Stimulated activated CD4-positive, alpha-beta T cell treated with anti-CD3 and anti-CD28 coated beads, Interleukin-2, amount 100 ng/mL, for 24 hours (primary cell): ENCODE results near the gene ACAD9.
"Not testable (repeated sequence)": the region's sequence is repeated elsewhere in the genome, so short reads cannot be mapped to it uniquely, and the experiment has no call there.

ENCODE experiments used
- DNase-seq, 2 donors: peaks; one replicate each; pipeline ENCODE4 v3.0.0-alpha.2; 2020

The ACAD9 gene

DNA sequence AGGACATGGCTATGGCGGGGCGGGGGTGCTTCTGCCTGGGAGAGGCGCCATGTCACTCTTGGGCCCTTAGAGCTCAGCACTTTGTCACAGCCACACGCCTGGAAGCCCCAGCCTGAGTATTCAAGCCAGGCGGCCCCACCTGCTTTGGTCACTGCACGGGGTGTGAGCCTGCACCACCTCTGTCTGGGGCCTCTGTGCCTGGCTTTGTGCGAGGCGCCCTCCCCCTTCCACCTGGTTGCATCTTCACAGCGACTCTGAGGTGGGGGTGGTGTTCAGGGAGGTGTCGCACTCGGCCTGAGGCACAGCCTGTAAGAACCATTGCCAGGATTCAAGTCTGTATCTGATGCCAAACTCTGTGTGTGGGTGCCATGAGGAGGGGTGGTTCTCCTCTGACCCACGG is 24.1 kb downstream of the ACAD9 start:
- DNase-seq = no peak

DNA sequence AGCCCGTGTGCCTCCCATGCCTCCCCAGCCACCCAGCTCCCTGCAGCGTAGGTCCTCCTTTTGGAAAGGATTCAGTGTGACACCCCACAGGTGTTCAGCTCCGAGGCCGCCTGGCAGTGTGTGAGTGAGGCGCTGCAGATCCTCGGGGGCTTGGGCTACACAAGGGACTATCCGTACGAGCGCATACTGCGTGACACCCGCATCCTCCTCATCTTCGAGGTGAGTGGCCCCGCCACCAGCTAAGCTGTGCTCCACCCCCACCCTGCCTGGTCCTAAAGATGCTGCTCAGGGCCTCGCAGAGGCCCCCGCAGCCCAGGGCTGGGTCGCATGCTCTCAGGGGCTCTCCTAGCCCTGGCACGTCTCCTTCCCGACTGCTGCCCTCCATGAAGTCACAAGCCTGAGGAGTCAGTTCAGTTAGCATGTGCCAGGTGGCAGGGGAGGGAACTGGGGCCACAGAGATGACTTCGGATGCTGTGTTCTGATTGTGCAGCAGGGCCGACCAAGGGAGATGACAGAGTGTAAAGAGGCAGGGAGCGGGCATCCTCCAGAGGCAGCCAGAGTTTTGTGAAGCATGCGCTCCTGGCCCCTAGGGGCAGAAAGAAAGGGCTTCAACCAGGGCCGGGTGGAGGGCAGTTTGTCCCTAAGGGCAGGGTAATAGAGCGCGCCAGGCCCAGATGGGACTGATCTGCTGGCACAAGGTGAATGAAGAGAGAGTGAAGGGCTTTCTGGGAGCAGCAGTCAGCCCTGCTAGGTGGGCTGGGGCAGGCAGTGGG is 26.8 kb downstream of the ACAD9 start:
- DNase-seq = no peak

DNA sequence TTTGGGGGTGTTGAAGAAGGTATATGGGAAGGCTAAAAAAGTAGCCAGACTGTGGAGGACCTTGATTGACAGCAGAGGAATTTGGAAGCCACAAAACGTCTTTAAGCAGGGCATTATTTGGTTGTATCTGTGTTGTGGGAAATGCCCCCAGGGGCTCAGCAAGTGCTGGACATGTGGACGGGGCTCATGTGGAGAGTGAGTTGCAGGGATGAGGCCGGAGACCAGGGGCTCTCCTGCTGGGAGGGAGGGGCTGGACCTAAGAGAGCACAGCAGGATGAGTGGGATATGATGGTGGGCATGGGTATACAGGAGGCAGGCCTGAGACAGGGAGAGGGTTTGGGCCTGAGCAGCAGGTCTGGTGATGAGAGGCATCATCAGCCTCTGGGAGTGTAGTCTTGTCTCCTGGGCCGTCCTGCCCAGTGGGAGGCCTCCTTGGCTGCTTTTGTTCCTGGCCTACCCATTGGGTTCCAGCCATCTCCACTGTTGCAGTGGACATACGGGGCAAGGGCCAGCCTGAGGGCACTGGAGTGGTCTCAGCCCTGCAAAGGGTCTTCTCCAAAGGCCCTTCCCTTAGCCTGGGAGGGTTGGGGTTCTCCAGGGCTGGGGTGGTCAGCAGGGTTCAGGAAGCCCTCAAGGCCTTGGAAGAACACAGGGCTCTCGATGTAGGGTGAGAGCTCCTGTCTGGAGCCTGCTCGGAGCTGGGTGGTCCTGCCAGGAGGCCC is 27.5 kb downstream of the ACAD9 start:
- DNase-seq = no peak

DNA sequence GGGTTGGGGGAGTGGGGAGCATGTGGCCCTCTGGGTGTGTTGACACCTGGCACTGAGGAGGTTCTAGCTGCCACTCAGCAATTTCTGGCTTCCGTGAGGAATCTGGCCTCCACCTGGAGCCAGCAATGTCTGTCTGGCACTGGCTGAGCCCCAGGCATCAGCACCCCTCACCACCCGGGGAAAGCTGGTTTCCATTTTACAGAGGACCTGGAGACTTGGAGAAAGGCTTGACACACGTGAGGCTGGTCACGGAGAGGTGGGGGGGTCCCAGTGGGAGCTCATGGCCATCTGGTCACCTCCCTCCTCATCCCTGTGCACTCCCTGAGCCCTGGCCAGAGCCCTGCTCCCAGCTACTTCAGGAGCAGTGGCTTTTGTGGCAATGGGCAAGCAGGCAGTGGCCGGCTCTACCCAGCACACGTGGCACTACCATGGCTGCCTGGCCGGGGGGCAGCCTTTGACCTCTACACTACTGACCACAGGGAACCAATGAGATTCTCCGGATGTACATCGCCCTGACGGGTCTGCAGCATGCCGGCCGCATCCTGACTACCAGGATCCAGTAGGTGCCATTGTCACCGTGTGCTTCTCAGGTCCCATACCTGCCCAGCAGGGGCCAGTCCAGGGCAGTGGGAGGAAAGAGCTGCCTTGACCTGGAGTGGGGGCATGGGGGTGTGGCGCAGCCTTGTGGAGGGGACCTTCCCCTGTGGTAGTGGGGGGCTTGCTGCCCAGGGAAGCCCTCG is 28.5 kb downstream of the ACAD9 start:
- no peak for DNase-seq

DNA sequence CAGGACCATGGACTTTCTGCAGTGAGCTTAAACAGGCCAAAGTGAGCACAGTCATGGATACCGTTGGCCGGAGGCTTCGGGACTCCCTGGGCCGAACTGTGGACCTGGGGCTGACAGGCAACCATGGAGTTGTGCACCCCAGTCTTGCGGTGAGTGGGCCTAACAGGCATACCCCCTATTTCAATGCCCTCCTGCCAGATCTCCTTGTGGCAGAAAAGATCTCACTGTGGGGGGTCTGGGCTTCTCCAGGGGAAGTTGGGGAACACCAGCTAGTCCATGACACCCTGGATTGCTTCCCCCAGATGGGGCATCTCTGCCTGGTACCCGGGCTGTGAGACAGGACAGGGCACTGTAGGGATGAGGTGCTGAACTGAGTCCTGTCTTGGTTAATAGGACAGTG is 29.5 kb downstream of the ACAD9 start:
- DNase-seq = no peak

DNA sequence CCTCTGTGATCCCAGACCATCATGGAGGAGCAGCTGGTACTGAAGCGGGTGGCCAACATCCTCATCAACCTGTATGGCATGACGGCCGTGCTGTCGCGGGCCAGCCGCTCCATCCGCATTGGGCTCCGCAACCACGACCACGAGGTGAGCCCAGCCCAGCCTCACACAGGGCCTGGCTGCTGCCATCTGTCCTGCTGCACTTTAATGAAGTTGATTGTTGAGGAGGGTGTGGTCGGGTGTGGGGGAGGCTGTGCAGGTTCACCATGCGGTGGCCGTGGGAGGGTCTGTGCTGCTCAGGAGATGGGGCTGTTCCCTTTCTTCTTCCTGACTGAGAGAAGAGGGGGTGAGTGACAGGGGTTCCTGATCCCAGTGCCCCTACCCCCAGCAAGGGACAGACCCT is 30.6 kb downstream of the ACAD9 start:
- DNase-seq = no peak

DNA sequence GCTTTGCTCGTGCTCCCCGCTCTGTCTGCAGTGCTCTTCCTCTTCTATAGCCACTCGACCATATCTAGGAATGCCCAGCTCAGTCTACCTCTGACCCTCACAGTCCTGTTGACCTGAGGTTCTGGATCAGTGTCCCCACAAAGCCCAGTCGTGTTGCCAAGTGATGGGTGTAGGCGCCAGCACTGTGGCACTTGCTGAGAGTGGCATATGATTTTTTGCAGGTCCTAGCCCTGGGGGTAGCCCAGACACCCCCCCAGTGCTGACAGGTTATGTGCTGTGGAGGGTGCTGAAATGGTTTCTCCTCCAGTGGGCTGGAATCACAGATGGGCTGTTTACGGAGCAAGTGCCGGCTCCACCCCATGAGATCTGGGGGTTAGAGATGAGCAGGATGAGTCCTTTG is 32.5 kb downstream of the ACAD9 start:
- no peak for DNase-seq

DNA sequence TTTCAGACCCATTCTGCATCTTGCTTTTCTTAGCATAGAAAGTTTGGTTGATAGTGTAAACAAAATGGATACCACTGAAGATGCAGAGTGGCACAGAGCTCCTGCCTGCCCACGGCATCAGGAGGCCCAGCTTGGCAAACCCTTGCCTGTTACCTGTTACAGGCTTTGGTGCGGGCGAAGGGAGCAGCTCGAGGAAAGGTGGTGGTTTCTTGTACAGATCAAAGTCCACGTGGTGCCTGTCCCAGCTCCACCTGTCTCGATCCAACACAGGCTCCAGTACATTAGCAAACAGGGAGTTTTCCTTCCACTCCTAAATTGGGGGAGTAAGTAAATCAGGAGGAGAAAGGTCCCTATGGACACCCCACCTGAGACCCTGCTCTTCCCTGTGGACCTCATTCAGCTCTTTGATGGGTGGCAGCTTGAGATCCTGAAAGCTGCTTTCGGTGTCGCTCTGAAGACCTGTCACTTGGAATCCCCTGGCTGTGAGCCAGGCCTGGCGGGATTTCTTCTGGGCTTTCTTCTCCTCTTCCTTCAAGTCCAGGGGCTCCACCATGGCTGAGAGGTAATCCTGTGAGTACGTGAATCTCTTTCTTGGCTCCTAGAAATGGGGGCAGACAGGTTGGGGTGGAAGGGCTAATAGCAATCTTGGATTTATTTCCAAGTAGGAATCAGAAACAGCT is 35.7 kb downstream of the ACAD9 start:
- no peak for DNase-seq

DNA sequence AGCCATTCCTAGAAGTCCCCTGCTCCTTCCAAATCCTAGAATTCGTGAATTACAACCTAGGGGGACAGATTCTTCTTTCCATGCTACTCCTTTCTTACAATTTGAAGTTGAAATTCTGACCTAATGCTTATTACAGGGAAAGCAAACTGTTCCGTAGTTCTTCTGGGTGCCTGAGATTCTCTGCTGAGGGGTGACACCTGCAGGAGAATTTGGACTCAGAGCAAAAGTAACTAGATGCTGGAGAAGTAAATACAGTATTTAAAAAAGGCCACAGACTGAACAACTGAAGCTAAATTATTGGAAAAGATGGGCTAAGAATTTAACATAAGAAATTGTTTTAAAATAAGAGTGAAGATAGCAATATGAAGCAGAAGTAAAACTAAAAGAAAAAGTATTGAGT is 37.9 kb downstream of the ACAD9 start:
- no peak for DNase-seq

DNA sequence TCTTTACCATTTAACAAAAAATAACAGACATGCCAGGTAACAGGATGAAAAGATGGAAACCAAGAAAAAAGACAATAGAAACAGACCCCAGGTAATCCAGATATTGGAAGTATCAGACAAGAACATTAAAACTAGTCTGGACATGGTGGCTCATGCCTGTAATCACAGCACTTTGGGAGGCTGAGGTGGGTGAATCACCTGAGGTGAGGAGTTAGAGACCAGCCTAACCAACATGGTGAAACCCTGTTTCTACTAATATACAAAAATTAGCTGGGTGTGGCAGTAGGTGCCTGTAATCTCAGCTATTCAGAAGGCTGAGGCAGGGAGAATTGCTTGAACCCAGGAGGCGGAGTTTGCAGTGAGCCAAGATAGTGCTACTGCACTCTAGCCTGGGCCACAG is 40.6 kb downstream of the ACAD9 start:
- DNase-seq = no peak

DNA sequence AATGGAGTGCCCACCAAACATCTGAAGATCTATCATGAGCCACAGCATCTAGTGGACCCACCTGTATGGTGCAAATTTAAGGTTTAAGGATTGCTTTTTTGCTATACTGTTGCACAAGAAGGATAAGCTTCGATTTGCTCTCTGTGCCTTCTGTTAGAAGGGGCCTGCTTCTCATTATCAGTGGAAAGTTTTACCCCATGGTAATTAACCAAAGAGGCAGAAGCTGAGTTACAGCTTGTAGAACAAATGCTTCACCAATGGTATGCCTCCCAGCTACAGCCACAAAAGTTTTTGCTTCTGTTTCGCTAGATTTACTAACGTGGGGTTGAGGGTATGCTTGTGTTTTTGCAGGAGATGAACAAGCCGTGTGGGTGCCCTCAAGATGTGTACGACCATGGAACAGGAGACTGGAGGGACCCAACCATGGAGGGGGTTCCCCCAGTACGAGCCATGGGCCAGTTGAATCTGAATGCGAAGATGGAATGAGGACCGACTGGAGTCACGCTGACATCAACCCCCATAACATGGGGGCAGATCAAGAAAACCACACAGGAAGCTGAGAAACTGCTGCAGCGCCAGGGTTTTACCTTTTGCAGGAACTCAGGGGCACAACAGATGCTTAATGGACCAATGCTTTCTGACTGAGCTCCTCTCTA is 43.5 kb downstream of the ACAD9 start:
- DNase-seq = peak; percentile 59 to 60

DNA sequence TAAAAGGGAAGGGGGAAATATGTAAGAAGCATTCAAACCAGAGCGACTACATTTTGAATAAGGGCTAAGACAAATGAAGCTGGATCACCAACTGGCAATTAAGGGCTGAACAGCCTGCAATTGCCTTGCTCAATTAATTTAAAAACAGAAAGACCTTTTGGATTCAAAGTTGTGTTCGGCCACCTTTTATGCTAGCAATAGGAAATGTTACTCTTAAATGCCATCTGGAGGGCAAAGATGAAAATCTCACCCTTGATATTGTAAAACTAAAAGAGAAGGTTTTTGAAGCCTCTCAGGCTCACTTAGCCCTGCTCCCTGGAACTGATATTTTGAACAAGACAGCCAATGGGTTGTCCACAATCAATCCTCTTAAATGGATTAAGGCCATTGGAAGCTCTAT is 44.2 kb downstream of the ACAD9 start:
- DNase-seq = no peak

DNA sequence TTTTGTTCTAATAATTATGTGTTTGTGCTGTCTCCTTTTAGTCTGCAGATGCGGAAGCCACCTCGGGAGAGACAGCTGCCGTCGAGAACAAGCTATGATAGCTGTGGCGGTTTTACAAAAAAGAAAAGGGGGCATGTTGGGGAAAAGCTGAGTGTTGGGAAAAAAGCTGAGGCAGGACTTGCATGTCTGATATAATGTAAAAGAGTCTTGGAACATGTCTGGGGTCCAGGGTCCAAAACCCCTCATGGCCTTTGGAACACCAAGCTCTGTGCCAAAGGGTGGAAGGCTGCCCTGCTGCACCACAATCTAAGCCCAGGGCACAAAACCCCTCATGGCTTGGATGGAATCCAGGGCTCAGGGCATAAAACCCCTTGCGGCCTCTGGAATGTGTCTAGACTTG is 44.6 kb downstream of the ACAD9 start:
- DNase-seq = not testable (repeated sequence)

DNA sequence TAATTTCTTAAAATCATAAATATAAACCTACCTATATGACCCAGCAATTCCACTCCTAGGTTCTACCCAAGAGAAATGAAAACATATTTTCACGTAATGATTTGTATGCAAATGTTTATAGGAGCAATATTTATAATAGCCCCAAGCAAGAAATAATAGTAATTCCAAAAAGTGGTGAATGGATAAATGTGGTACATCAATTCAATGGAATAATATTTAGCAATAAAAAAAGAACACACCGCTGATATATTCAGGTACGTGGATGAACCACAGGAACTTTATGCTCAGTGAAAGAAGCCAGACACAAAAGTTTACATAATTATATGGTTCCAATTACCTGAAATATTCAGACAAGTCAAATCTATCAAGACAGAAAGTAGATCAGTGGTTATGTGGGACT is 49.9 kb downstream of the ACAD9 start:
- no peak for DNase-seq

DNA sequence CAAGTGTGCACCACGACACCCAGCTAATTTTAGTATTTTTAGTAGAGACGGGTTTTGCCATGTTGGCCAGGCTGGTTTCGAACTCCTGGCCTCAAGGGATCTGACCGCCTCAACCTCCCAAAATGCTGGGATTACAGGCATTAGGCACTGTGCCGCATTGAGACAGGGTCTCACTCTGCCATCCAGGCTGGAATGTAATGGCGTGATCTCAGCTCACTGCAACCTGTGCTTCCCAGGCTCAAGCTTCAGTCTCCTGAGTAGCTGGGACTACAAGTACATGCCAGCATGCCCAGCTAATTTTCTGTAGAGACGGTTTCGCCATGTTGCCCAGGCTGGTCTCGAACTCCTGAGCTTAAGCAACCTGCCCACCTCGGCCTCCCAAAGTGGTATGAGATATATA is 51.6 kb downstream of the ACAD9 start:
- DNase-seq = no peak

DNA sequence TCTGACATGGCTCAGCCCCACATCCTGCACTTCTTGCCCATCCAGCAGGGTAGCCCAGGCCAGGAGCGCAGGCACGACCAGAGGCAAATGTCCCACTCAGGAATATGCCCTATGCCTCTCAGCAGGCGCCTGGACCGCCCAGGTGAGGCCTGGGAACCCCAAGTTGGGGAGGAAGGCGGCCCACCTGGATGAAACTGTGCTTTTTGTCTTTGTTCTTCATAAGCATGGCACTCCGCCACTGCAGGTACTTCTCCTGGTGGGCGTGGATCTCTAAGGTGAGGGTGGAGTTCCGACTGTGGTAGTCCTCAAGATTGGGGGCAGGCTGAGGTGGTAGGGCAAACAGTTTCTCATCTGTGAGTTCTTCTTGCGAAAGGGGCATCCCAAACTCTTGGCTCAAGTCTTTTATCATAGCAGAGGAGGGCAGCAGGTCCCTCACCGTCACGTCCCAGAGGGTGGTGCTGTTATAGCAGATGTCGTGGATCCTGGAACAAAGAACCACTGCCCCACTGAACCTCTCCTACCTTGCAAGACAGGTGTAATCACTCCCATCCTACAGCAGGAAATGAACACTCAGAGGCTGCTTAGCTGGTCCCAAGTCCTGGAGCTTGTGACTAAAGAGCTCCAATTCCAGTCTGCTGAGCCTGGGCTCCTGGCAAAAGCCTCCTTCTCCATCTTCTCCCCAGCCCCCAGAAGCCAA is 53.2 kb downstream of the ACAD9 start:
- DNase-seq = no peak

DNA sequence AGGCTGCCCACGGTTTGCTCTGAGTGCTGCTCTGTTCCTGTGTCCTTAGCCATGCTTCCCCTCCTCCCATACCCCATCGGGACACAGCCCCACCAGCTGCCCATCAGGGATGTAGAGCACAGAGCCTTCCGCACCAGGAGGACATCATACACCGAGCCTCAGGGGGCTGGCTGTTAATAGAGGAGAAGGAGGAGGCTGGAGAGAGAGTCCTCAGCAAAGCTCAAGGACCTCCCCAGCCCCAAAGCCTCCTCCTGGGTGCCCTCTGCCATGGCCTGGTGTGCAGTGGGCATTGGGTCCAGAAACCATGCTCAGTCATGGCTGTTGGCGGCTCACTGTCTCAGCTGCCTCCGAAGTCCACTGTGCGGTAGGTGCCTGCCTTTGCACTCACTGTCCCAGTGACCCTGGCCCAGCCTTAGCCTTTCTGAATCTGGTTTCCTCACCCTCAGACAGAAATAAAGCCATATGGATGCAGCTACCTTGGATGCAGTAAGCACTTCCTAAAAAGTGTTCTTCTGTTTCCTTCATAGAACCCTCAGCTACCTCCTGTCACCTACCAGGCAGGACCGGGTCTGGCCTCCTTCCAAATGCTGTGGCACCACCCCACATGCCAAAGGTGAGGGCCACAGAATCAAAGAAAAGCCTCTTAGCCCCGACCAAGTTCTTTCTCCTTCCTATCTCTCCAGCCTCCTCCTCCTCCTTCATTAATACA is 53.9 kb downstream of the ACAD9 start:
- no peak for DNase-seq

DNA sequence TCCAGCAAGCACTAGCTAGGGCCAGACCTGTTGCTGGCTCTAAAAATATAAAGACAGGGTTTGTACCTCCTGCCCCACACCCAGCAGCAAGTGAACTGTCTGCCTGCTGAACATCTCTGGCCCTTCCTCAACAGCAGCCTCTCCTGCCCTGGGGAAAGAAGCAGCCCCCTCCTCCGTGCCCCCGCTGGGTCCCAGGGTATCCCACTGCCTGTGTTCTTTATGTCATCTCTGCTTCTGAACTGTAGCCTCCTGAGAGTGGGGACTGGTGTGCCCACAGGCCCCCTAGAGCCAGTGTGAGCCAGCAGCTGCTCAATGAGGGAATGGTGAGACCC is 54.5 kb downstream of the ACAD9 start:
- no peak for DNase-seq

DNA sequence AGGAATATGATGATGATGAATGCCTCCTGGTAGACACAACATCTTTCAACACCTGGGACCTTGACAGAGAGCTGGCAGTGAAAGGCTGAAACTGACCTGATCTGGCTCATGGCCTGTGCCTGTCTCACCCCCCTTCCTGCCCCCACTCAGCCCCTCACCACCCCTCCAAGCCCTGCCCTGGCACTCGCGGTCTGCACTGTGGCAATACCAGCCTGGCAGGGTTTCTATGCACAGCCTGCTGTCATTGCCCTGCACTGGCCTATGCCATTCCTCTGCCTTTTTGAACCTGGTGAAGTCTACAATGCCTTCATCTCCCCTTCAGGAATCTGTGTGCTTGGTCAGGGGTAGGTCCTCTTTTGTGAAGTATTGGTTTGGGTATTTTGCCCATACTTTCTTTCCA is 56.5 kb downstream of the ACAD9 start:
- DNase-seq = no peak

DNA sequence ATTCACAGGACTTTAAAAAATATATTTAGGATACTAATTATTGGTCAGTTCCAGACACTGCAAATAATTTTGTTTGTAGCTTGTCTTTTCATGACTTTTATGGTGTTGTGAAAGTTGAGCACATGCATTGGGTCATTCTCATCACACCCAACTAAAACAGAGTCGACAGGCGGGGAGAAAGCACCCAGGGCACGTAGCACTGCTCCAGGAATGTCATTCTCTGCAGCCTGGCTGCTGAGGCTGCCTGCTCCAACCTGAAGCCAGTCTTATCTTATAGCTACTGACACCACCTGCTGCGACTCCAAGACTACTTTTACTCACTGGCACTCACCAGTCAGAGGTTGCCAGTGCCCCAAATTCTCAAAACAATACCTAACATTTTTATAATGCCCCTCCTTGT is 56.9 kb downstream of the ACAD9 start:
- no peak for DNase-seq

DNA sequence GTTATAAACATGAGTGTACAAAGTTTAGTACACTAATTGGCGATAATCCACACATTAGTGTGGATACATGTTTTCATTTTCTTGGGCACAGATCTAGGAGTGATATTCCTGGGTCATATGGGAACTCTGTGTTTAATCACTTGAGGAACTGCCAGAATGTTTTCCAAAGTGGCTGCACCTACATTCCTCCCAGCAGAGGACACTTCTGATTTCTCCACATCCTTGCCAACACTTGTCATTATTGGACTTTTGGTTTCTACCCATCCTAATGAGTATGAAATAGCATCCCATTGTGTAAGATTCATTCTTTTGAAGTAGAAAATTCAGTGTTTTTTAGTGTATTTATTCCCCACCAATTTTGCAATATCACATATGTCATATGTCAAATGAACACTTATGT is 60.8 kb downstream of the ACAD9 start:
- DNase-seq = no peak
